ENCODE results near the gene KRT28.

KRT28 gene, protein sequence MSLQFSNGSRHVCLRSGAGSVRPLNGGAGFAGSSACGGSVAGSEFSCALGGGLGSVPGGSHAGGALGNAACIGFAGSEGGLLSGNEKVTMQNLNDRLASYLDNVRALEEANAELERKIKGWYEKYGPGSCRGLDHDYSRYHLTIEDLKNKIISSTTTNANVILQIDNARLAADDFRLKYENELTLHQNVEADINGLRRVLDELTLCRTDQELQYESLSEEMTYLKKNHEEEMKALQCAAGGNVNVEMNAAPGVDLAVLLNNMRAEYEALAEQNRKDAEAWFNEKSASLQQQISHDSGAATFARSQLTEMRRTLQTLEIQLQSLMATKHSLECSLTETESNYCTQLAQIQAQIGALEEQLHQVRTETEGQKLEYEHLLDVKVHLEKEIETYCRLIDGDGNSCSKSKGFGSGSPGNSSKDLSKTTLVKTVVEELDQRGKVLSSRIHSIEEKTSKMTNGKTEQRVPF

DNA sequence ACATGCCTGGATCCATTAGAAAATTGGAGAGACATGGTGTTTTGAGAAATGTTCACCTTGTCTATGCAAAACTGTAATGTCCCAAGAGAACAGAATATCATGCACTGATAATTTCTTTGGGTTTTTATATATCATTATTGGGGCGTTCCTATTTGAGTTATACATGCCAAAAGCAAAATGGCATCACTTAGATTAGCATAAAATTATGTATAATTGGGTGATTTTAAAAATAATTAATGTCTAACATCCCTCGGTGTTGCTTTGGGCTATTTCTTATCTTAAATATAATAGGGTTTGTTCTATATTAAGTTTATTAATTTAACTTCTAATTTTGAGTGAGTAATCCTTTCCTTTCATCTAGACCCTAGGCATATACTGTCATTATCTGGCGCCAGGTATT, at the start of gene KRT28:
TSS of gene KRT28 (minus strand) at position 101 of the 400 bp plus-strand sequence. CDS start at position 35, 66 bp downstream.
- H3K27ac ChIP-seq (ENCODE audit: low read depth, low read length) = no peak within 1 kb of the TSS

DNA sequence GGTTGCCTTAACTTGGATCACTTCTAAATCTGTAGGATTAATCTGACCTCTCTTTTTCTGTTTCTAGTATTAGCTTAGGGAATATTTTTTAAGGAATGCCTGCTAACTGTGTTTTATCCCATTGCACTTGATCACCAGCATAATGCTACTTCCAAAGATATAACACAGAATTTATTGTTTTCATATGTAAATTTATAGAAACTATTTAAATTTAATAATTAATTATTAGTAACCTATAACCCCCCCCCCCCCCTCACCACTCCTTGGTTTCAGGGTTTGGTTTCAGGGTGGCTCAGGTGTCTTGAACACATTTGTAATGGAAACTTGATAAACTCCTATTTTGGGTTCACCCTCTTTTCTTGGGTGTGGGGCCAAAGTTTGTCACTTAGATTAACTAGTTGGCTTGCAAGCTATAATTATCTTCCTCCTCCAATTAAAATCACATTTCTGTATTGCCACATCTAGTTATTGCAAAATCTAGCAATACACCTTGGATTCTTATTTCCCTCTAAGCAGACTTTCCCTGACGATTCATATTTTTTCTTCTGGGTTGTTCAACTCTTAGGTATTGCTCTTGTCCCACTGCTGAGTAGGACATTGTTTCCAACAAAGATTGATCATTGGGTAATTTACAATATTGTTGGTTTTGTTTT, 49.0 kb upstream of the KRT28 start:
- no peaks in the 10 kb centered on the region for H3K4me1 ChIP-seq (ENCODE audit: control insufficient read depth, insufficient read depth, low read length)
- no peak overlapping the region for H3K4me3 ChIP-seq (ENCODE audit: low read length)
- no peak overlapping the region for H3K27ac ChIP-seq (ENCODE audit: low read depth, low read length)
- no peak overlapping the region for H3K9ac ChIP-seq (ENCODE audit: low read length)
- H3K36me3 ChIP-seq (ENCODE audit: control insufficient read depth, insufficient read depth, low read length) = no peaks in the 10 kb centered on the region
- H3K27me3 ChIP-seq (ENCODE audit: control insufficient read depth, insufficient read depth, low read length) = no peaks in the 10 kb centered on the region

More for the DNA sequence above, at the start of gene KRT28:
- H3K27me3 ChIP-seq (ENCODE audit: control insufficient read depth, insufficient read depth, low read length) = peaks cover 3% of the 10 kb centered on the region
- no peak within 1 kb of the TSS for H3K9ac ChIP-seq (ENCODE audit: low read length)
- H3K4me1 ChIP-seq (ENCODE audit: control insufficient read depth, insufficient read depth, low read length) = no peaks in the 10 kb centered on the region
- H3K36me3 ChIP-seq (ENCODE audit: control insufficient read depth, insufficient read depth, low read length) = no peaks in the 10 kb centered on the region
- no peak within 1 kb of the TSS for H3K4me3 ChIP-seq (ENCODE audit: low read length)

DNA sequence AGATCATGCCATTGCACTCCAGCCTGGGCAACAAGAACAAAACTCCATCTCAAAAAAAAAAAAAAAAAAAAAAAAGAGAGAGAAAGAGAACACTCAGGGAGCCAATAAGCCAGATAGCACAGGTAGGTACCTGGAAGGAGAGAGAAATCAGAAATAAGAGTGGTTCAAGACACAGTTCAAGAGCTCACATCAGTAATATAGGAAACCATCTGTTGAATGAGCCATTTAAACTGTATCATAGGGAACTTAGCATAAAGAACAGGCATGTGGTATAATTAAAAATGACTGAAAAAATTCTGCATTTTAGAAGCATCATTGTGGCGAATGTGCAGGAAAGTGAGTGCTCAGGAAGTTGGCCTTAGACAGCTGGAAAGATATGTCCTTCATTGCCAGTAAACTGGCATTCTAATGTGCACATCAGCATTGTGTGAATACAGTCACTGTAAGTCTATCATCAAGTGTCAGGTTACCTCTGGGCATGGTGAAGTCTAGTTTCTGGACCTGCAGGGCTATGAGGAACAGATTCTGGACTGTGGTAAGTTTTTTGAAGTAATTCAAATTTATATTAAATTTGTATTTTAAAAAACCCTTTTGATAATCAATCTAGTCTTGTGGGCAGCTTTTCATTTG, 46.9 kb upstream of the KRT28 start:
- Histone ChIP-seq H3K36me3 (ENCODE audit: control insufficient read depth, insufficient read depth, low read length) (no peaks in the 10 kb centered on the region), H3K27ac (ENCODE audit: low read depth, low read length) (no peak overlapping the region), H3K9ac (ENCODE audit: low read length) (no peak overlapping the region), H3K4me3 (ENCODE audit: low read length) (no peak overlapping the region), H3K4me1 (ENCODE audit: control insufficient read depth, insufficient read depth, low read length) (no peaks in the 10 kb centered on the region), H3K27me3 (ENCODE audit: control insufficient read depth, insufficient read depth, low read length) (no peaks in the 10 kb centered on the region)

DNA sequence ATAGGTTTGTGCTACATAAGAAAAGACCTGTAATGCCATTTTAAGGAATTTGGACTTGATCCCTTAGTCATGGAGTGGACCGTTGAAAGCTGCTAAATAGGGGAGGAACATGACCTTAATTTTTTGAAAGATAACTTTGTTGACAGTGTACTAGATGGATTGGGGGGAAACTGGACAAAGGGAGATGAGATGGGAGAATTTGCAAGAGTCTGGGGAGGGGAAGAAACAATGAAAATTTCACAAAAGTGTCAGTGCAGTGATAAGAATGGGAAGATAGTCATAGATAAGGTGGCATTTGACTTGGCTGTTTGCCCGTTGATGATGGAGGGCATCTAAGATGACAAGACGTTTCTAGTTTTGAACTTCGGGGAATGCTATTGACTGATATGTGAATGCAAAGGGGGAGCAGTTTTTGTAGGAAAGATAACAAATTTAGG, 44.9 kb upstream of the KRT28 start:
- no peaks in the 10 kb centered on the region for H3K27me3 ChIP-seq (ENCODE audit: control insufficient read depth, insufficient read depth, low read length)
- no peak overlapping the region for H3K4me3 ChIP-seq (ENCODE audit: low read length)
- H3K9ac ChIP-seq (ENCODE audit: low read length) = no peak overlapping the region
- no peaks in the 10 kb centered on the region for H3K4me1 ChIP-seq (ENCODE audit: control insufficient read depth, insufficient read depth, low read length)
- no peaks in the 10 kb centered on the region for H3K36me3 ChIP-seq (ENCODE audit: control insufficient read depth, insufficient read depth, low read length)
- H3K27ac ChIP-seq (ENCODE audit: low read depth, low read length) = no peak overlapping the region

DNA sequence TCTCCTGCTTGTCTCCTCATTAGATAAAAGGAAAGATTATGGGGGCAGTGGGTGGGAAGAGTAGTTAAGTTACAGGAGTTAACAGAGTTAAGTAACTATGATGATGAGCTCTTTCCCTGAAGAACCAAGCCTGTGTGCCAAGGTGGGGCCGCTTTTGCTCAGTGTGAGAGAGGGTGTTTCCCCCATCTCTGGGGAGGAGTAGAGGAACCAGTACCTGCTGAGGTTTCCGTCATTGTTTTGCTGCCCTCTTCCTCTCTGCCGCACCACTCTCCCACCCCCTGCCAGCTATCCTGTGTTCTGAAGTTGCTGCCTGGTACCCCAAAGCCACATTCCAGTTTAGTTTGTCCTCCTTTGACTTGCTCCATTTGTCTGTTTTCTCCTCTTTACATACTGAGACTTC, 43.5 kb upstream of the KRT28 start:
- H3K4me1 ChIP-seq (ENCODE audit: control insufficient read depth, insufficient read depth, low read length) = no peaks in the 10 kb centered on the region
- no peak overlapping the region for H3K27ac ChIP-seq (ENCODE audit: low read depth, low read length)
- no peaks in the 10 kb centered on the region for H3K36me3 ChIP-seq (ENCODE audit: control insufficient read depth, insufficient read depth, low read length)
- no peak overlapping the region for H3K4me3 ChIP-seq (ENCODE audit: low read length)
- H3K9ac ChIP-seq (ENCODE audit: low read length) = no peak overlapping the region
- no peaks in the 10 kb centered on the region for H3K27me3 ChIP-seq (ENCODE audit: control insufficient read depth, insufficient read depth, low read length)

DNA sequence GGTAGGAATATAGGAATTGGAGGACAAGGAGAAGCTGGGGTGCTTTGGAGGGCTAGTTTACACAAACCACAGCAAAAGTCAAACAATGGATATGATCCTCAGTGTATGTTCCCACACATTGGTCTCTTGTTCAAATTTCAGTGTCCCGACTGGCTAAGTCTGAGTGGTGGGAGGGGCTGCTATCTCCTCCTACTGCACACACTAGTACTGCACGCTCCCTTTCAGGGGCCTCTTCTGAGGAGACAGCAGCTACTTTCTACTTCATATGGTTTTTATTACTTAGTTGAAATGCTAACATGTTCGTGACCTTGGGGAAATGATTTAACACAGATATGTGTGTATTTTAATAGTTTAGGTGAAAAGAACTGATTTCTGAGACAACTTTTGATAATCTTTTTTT, 41.5 kb upstream of the KRT28 start:
- no peaks in the 10 kb centered on the region for H3K4me1 ChIP-seq (ENCODE audit: control insufficient read depth, insufficient read depth, low read length)
- H3K9ac ChIP-seq (ENCODE audit: low read length) = no peak overlapping the region
- H3K4me3 ChIP-seq (ENCODE audit: low read length) = no peak overlapping the region
- no peaks in the 10 kb centered on the region for H3K36me3 ChIP-seq (ENCODE audit: control insufficient read depth, insufficient read depth, low read length)
- no peaks in the 10 kb centered on the region for H3K27me3 ChIP-seq (ENCODE audit: control insufficient read depth, insufficient read depth, low read length)
- H3K27ac ChIP-seq (ENCODE audit: low read depth, low read length) = no peak overlapping the region

DNA sequence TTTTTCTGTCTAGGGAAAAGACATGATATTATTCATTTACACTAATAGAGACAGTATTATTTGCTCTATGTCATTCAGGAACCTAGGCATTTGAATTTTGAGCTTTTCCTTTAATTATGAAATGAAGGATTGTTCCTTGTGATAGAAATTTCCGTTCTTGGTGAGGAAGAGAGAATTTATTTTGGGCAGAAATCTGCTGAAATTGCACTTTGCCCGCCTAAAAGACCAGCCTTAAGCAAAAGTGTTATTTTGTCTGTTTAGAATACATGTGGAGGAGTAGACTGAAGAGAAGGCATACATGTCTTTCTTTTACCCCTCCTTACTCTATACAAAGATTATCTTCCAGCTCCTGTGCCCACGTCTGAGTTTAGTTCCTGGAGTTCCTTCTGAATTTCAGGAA, 39.4 kb upstream of the KRT28 start:
- no peaks in the 10 kb centered on the region for H3K27me3 ChIP-seq (ENCODE audit: control insufficient read depth, insufficient read depth, low read length)
- H3K27ac ChIP-seq (ENCODE audit: low read depth, low read length) = no peak overlapping the region
- peaks cover 3% of the 10 kb centered on the region for H3K36me3 ChIP-seq (ENCODE audit: control insufficient read depth, insufficient read depth, low read length)
- no peak overlapping the region for H3K9ac ChIP-seq (ENCODE audit: low read length)
- H3K4me3 ChIP-seq (ENCODE audit: low read length) = no peak overlapping the region
- H3K4me1 ChIP-seq (ENCODE audit: control insufficient read depth, insufficient read depth, low read length) = no peaks in the 10 kb centered on the region

DNA sequence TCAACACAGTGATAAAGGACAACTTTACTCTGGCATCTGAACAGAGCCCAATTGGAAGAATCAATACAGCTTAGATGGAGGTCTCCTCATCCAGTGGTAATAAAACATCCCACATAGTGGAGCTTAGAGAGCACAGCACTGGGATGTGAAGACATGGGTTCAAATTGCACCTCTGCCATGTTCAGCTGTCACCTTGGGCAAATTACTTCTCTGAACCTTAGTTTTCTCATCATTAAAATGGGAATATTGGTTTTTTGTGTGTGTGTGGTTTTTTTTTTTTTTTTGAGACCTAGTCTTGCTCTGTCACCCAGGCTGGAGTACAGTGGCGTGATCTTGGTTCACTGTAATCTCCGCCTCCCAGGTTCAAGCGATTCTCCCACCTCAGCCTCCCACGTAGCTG, 36.3 kb upstream of the KRT28 start:
- Histone ChIP-seq H3K27ac (ENCODE audit: low read depth, low read length) (no peak overlapping the region), H3K36me3 (ENCODE audit: control insufficient read depth, insufficient read depth, low read length) (peaks cover 3% of the 10 kb centered on the region), H3K27me3 (ENCODE audit: control insufficient read depth, insufficient read depth, low read length) (no peaks in the 10 kb centered on the region), H3K4me3 (ENCODE audit: low read length) (no peak overlapping the region), H3K9ac (ENCODE audit: low read length) (no peak overlapping the region), H3K4me1 (ENCODE audit: control insufficient read depth, insufficient read depth, low read length) (no peaks in the 10 kb centered on the region)

DNA sequence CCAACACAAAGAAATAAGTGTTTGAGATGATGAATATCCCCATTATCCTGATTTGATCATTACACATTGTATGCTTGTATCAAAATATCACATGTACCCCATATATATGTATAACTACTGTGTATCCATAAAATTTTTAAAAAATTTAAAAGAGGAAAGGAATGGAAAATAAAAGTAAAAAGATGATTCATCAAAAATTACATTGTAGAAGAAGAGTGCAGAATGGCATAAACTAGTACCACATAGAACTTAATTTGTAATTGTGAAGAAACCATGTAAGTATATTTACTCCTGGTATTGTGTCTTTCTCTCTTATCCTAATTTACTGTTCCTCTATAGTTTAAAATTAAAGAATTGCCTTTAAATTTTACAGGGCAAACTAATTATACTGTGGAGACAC, 34.1 kb upstream of the KRT28 start:
- Histone ChIP-seq H3K36me3 (ENCODE audit: control insufficient read depth, insufficient read depth, low read length) (peaks cover 3% of the 10 kb centered on the region), H3K27me3 (ENCODE audit: control insufficient read depth, insufficient read depth, low read length) (no peaks in the 10 kb centered on the region), H3K27ac (ENCODE audit: low read depth, low read length) (no peak overlapping the region), H3K4me1 (ENCODE audit: control insufficient read depth, insufficient read depth, low read length) (no peaks in the 10 kb centered on the region), H3K4me3 (ENCODE audit: low read length) (no peak overlapping the region), H3K9ac (ENCODE audit: low read length) (no peak overlapping the region)

DNA sequence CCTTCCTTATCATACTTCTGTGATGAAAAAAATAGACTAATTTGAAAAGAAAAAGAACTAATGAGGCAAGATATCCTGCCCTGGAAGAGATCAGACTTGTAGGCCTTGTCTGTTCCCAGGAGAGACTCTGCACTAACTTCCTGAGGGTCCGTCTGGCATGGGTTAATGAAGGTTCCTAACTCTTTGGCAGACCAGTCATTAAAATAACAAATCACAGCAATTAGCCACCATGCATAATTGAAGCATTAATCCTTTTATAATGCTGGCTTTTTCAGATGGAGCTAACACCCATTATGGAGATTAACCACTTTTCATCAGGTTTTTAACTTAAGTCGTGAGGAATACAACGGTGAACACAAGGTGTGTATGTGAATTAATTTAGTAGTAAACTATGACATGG, 33.1 kb upstream of the KRT28 start:
- no peaks in the 10 kb centered on the region for H3K4me1 ChIP-seq (ENCODE audit: control insufficient read depth, insufficient read depth, low read length)
- no peak overlapping the region for H3K9ac ChIP-seq (ENCODE audit: low read length)
- no peak overlapping the region for H3K27ac ChIP-seq (ENCODE audit: low read depth, low read length)
- H3K36me3 ChIP-seq (ENCODE audit: control insufficient read depth, insufficient read depth, low read length) = peaks cover 3% of the 10 kb centered on the region
- H3K4me3 ChIP-seq (ENCODE audit: low read length) = no peak overlapping the region
- H3K27me3 ChIP-seq (ENCODE audit: control insufficient read depth, insufficient read depth, low read length) = no peaks in the 10 kb centered on the region

DNA sequence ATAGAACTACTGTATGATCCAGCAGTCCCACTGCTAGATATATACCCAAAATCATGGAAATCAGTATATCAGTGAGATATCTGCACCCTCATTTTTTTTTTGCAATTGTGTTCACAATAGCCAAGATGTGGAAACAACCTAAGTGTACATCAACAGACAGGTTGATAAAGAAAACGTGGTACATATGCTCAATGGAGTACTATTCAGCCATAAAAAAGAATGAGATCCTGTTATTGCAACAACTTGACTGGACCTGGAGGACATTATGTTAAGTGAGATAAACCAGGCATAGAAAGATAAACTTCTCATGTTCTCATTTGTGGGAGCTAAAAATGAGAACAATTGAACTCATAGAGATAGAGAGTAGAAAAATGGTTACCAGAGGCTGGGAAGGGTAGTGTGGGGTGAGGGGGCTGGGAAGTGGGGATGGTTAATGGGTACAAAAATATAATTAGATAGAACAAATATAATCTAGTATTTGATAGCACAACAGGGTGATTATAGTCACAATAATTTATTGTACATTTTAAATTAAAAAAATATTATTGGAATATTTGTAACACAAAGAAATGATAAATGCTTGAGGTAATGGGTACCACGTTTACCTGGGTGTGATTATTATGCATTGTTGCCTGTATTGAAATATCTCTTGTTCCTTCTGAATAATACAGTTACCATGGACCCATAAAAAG, 30.5 kb upstream of the KRT28 start:
- Histone ChIP-seq H3K27ac (ENCODE audit: low read depth, low read length) (no peak overlapping the region), H3K4me1 (ENCODE audit: control insufficient read depth, insufficient read depth, low read length) (no peaks in the 10 kb centered on the region), H3K36me3 (ENCODE audit: control insufficient read depth, insufficient read depth, low read length) (no peaks in the 10 kb centered on the region), H3K27me3 (ENCODE audit: control insufficient read depth, insufficient read depth, low read length) (no peaks in the 10 kb centered on the region), H3K9ac (ENCODE audit: low read length) (no peak overlapping the region), H3K4me3 (ENCODE audit: low read length) (no peak overlapping the region)

DNA sequence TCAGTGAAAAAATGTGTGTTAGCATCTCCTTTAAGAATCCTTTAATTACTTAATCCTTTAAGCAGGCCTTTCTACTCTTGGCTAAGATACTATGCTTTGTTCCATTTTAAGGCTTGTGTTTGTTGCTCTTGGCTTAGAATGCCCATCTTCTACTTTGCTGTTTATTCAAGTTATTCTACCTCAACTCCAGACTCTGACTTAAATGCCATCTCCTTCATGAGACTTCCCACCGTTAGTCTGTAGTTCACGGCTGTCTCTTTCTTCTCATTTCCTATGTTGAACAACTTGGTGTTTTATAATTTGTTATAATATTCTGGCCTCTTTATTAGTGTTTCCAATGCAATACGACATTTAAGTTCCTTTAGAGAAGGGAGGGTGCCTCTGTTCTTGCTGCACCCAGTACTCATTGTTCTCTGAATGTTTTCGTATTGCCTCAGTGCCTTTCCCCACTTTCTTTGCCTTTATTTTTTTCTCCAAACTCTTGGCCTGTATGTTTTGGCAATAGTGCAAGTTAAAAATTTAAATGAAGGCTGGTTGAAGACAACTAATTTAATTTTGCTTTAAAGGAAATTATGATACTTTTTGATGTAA, 28.8 kb upstream of the KRT28 start:
- no peaks in the 10 kb centered on the region for H3K27me3 ChIP-seq (ENCODE audit: control insufficient read depth, insufficient read depth, low read length)
- H3K36me3 ChIP-seq (ENCODE audit: control insufficient read depth, insufficient read depth, low read length) = no peaks in the 10 kb centered on the region
- no peak overlapping the region for H3K27ac ChIP-seq (ENCODE audit: low read depth, low read length)
- H3K4me3 ChIP-seq (ENCODE audit: low read length) = no peak overlapping the region
- no peak overlapping the region for H3K9ac ChIP-seq (ENCODE audit: low read length)
- no peaks in the 10 kb centered on the region for H3K4me1 ChIP-seq (ENCODE audit: control insufficient read depth, insufficient read depth, low read length)

All from rectal smooth muscle tissue (tissue), 1 donor.